Loucy (cell line): ENCODE data around the gene CRAT.

Experiments used
- H2AFZ ChIP-seq: fragments of 200-600 bp; sonication (generic); 2 replicates; pipeline ENCODE4 v1.6.0; 2016; ENCODE audit warnings: antibody characterized with exemption, mild to moderate bottlenecking, low read length, moderate library complexity
- H3F3A ChIP-seq: fragments of 200-600 bp; 2 replicates; pipeline ENCODE4 v1.6.0; 2016; ENCODE audit warnings: antibody characterized with exemption, low read depth, mild to moderate bottlenecking
- H3K27me3 ChIP-seq: fragments of 200-600 bp; sonication (generic); 2 replicates; pipeline ENCODE4 v1.6.1; 2014; ENCODE audit warnings: low read length, mild to moderate bottlenecking; ENCODE audit not compliant: insufficient read depth, poor library complexity, severe bottlenecking
- H3K36me3 ChIP-seq: fragments of 200-600 bp; sonication (generic); 2 replicates; pipeline ENCODE4 v1.6.1; 2016; ENCODE audit warnings: low read length; ENCODE audit not compliant: insufficient read depth
- H3K4me1 ChIP-seq: fragments of 200-600 bp; sonication (generic); 2 replicates; pipeline ENCODE4 v1.5.1; 2014; ENCODE audit warnings: low read length, mild to moderate bottlenecking; ENCODE audit not compliant: insufficient read depth, poor library complexity, severe bottlenecking
- H3K4me2 ChIP-seq: fragments of 200-600 bp; sonication (generic); 2 replicates; pipeline ENCODE4 v1.6.0; 2014; ENCODE audit warnings: antibody characterized with exemption, low read length, low read depth, mild to moderate bottlenecking; ENCODE audit not compliant: poor library complexity, severe bottlenecking
- H3K4me3 ChIP-seq: fragments of 200-600 bp; sonication (generic); 2 replicates; pipeline ENCODE4 v1.5.1; 2014; ENCODE audit warnings: low read length, mild to moderate bottlenecking, mixed read lengths; ENCODE audit not compliant: poor library complexity, severe bottlenecking
- H3K79me2 ChIP-seq: fragments of 200-600 bp; sonication (generic); 2 replicates; pipeline ENCODE4 v1.6.1; 2014; ENCODE audit warnings: low read length; ENCODE audit not compliant: insufficient read depth
- H3K9ac ChIP-seq: fragments of 200-600 bp; sonication (generic); 2 replicates; pipeline ENCODE4 v1.6.0; 2014; ENCODE audit warnings: mild to moderate bottlenecking, low read depth, low read length, moderate library complexity; ENCODE audit not compliant: poor library complexity, severe bottlenecking
- H3K9me2 ChIP-seq: fragments of 200-600 bp; sonication (generic); replicated peaks from 2 replicates; pipeline ENCODE4 v1.6.1; 2016; ENCODE audit warnings: low read depth, low read length, mixed read lengths
- H3K9me3 ChIP-seq: fragments of 200-600 bp; sonication (generic); 2 replicates; pipeline ENCODE4 v1.6.1; 2014; ENCODE audit warnings: mild to moderate bottlenecking, antibody characterized with exemption, low read length, low read depth; ENCODE audit not compliant: insufficient read depth
- H4K20me1 ChIP-seq: fragments of 200-600 bp; sonication (generic); 2 replicates; pipeline ENCODE4 v1.6.0; 2014; ENCODE audit warnings: antibody characterized with exemption, low read length, mild to moderate bottlenecking; ENCODE audit not compliant: insufficient read depth, poor library complexity, severe bottlenecking
- CTCF ChIP-seq: fragments of 200-600 bp; sonication (generic); conservative IDR thresholded peaks from 2 replicates; pipeline ENCODE4 v1.5.1; 2014; ENCODE audit warnings: mild to moderate bottlenecking, antibody characterized with exemption, low read length
- EZH2phosphoT487 ChIP-seq: fragments of 200-600 bp; IDR thresholded peaks from 2 replicates; pipeline ENCODE4 v1.6.1; 2018; ENCODE audit warnings: antibody characterized with exemption, mild to moderate bottlenecking, moderate library complexity, borderline replicate concordance

The CRAT gene

GRCh38 chr9:129148463-129149204, 38.0 kb upstream of the CRAT start:
- Histone ChIP-seq H3K27me3 (no peaks in the 10 kb centered on the region), H3K4me1 (peaks cover 3% of the 10 kb centered on the region), H3K4me2 (no peak overlapping the region), H3K9me3 (no peaks in the 10 kb centered on the region), H3K79me2 (no peaks in the 10 kb centered on the region), H3K9ac (no peak overlapping the region), H4K20me1 (no peaks in the 10 kb centered on the region), H3K36me3 (peaks cover 6% of the 10 kb centered on the region; the same call in 1 of the 2 replicates), H2AFZ (no peak overlapping the region), H3K4me3 (no peak overlapping the region), H3F3A (no peaks in the 10 kb centered on the region), H3K9me2 (no peaks in the 10 kb centered on the region)
- no peak for TF ChIP-seq CTCF

GRCh38 chr9:129146441-129146941, 35.9 kb upstream of the CRAT start:
- Histone ChIP-seq H3F3A (no peaks in the 10 kb centered on the region), H3K9ac (no peak overlapping the region), H3K79me2 (peaks cover 18% of the 10 kb centered on the region), H2AFZ (no peak overlapping the region), H3K36me3 (peaks cover 10% of the 10 kb centered on the region; the same call in 1 of the 2 replicates), H3K4me1 (peaks cover 20% of the 10 kb centered on the region), H3K4me2 (no peak overlapping the region), H3K27me3 (no peaks in the 10 kb centered on the region), H3K9me3 (no peaks in the 10 kb centered on the region), H3K9me2 (no peaks in the 10 kb centered on the region), H3K4me3 (no peak overlapping the region), H4K20me1 (peaks cover 3% of the 10 kb centered on the region)
- TF ChIP-seq CTCF = no peak
- no peak for TF ChIP-seq EZH2phosphoT487

- Histone ChIP-seq H3K9me3 (no peaks in the 10 kb centered on the region), H3K4me2 (no peak overlapping the region), H2AFZ (no peak overlapping the region), H3K79me2 (peaks cover 19% of the 10 kb centered on the region), H4K20me1 (peaks cover 3% of the 10 kb centered on the region), H3K4me3 (no peak overlapping the region), H3K9ac (no peak overlapping the region), H3F3A (no peaks in the 10 kb centered on the region), H3K36me3 (peaks cover 10% of the 10 kb centered on the region; the same call in 1 of the 2 replicates), H3K9me2 (no peaks in the 10 kb centered on the region), H3K27me3 (no peaks in the 10 kb centered on the region), H3K4me1 (peaks cover 26% of the 10 kb centered on the region)
- TF ChIP-seq CTCF (no peak), EZH2phosphoT487 (no peak)
Measured at GRCh38 chr9:129145841-129146292, 35.3 kb upstream of the CRAT start.
